Loucy (cell line): ENCODE results near the gene CDK6.

Source experiments
- EZH2phosphoT487 ChIP-seq: fragments of 200-600 bp; IDR thresholded peaks from 2 replicates; pipeline ENCODE4 v1.6.1; 2018; ENCODE audit warnings: antibody characterized with exemption, mild to moderate bottlenecking, moderate library complexity, borderline replicate concordance
- TF ChIP-seq, protein P1 (sequence below): fragments of 200-600 bp; sonication (generic); conservative IDR thresholded peaks from 2 replicates; pipeline ENCODE4 v1.5.1; 2014; ENCODE audit warnings: mild to moderate bottlenecking, antibody characterized with exemption, low read length

DNA sequence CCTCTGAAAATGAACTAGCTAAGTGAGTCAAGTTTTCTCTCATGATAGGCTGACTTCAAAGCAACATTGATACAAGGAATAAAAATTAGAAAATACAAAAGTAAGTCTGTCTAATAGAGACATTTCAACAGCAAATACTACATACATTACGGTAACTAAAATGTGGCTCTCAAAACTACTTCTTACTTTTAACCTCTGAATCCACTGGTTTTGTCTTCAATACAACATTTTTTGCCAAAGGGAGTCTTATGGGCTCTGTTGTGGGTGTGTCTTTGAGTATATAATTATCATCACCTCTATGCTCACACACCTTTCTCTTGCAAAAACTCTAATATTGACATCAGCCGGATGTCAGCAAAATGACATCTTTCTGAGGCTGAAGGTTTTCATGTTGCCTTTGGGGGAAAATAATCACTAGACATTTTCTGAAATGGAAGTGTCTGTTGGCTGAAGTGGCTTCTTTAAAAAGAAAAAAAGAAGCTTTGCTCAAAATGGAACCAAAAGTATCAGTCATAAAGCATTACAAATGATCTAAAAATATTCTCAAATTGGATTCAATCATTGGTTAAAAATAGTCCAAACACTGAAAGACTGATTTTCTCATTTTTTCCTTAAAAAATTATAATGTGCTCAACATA lies 204.4 kb downstream of the CDK6 start:
- TF ChIP-seq, protein P1, sequence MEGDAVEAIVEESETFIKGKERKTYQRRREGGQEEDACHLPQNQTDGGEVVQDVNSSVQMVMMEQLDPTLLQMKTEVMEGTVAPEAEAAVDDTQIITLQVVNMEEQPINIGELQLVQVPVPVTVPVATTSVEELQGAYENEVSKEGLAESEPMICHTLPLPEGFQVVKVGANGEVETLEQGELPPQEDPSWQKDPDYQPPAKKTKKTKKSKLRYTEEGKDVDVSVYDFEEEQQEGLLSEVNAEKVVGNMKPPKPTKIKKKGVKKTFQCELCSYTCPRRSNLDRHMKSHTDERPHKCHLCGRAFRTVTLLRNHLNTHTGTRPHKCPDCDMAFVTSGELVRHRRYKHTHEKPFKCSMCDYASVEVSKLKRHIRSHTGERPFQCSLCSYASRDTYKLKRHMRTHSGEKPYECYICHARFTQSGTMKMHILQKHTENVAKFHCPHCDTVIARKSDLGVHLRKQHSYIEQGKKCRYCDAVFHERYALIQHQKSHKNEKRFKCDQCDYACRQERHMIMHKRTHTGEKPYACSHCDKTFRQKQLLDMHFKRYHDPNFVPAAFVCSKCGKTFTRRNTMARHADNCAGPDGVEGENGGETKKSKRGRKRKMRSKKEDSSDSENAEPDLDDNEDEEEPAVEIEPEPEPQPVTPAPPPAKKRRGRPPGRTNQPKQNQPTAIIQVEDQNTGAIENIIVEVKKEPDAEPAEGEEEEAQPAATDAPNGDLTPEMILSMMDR: no peak
- TF ChIP-seq EZH2phosphoT487: no peak
